MM.1S (cell line): ENCODE data around the gene NDUFC1.

Experiments
- DNase-seq: peaks from one replicate; pipeline ENCODE4 v3.0.0-alpha.2; 2015
- H2AFZ ChIP-seq: fragments of 300-600 bp; sonication (generic); 2 replicates; pipeline ENCODE4 v1.6.0; 2016; ENCODE audit warnings: antibody characterized with exemption, low read length
- H3F3A ChIP-seq: fragments of 300-600 bp; sonication (generic); 2 replicates; pipeline ENCODE4 v1.6.1; 2016; ENCODE audit warnings: mild to moderate bottlenecking, antibody characterized with exemption, low read length, moderate library complexity, mixed read lengths; ENCODE audit not compliant: insufficient read depth
- H3K27ac ChIP-seq: fragments of 300-600 bp; sonication (generic); 2 replicates; pipeline ENCODE4 v1.5.1; 2016; ENCODE audit warnings: mild to moderate bottlenecking, low read length
- H3K27me3 ChIP-seq: fragments of 300-600 bp; sonication (generic); replicated peaks from 2 replicates; pipeline ENCODE4 v1.6.0; 2016; ENCODE audit warnings: low read length; ENCODE audit not compliant: insufficient read depth
- H3K36me3 ChIP-seq: fragments of 300-600 bp; sonication (generic); replicated peaks from 2 replicates; pipeline ENCODE4 v1.6.1; 2016; ENCODE audit warnings: mild to moderate bottlenecking, low read length, mixed read lengths; ENCODE audit not compliant: insufficient read depth
- H3K4me1 ChIP-seq: fragments of 300-600 bp; sonication (generic); 2 replicates; pipeline ENCODE4 v1.6.1; 2016; ENCODE audit warnings: low read length, mixed read lengths
- H3K4me2 ChIP-seq: fragments of 300-600 bp; sonication (generic); 2 replicates; pipeline ENCODE4 v1.6.0; 2016; ENCODE audit warnings: low read depth, low read length
- H3K4me3 ChIP-seq: fragments of 300-600 bp; sonication (generic); 2 replicates; pipeline ENCODE4 v1.5.1; 2016; ENCODE audit warnings: low read length, mixed read lengths
- H3K79me2 ChIP-seq: fragments of 300-600 bp; sonication (generic); 2 replicates; pipeline ENCODE4 v1.6.1; 2016; ENCODE audit warnings: mixed run types, low read length, mixed read lengths
- H3K9ac ChIP-seq: fragments of 300-600 bp; sonication (generic); 2 replicates; pipeline ENCODE4 v1.6.1; 2016; ENCODE audit warnings: low read length, mixed read lengths
- H3K9me2 ChIP-seq: fragments of 300-600 bp; sonication (generic); replicated peaks from 2 replicates; pipeline ENCODE4 v1.6.1; 2016; ENCODE audit warnings: mild to moderate bottlenecking, low read length, mixed read lengths; ENCODE audit not compliant: insufficient read depth
- H3K9me3 ChIP-seq: fragments of 300-600 bp; sonication (generic); replicated peaks from 2 replicates; pipeline ENCODE4 v1.6.1; 2016; ENCODE audit warnings: mild to moderate bottlenecking, low read length, mixed read lengths; ENCODE audit not compliant: insufficient read depth
- H4K20me1 ChIP-seq: fragments of 300-600 bp; sonication (generic); 2 replicates; pipeline ENCODE4 v1.6.1; 2016; ENCODE audit warnings: mild to moderate bottlenecking, low read length, moderate library complexity, mixed read lengths; ENCODE audit not compliant: insufficient read depth
- CTCF ChIP-seq: fragments of 300-600 bp; sonication (generic); IDR thresholded peaks from 2 replicates; pipeline ENCODE4 v1.5.1; 2016; ENCODE audit warnings: antibody characterized with exemption, low read length, mixed read lengths
- EZH2 ChIP-seq: fragments of 300-600 bp; sonication (generic); optimal IDR thresholded peaks from 2 replicates; pipeline ENCODE3; 2017; ENCODE audit warnings: low read depth, mild to moderate bottlenecking, antibody characterized with exemption, low read length, mixed read lengths
- EZH2phosphoT487 ChIP-seq: fragments of 300-600 bp; sonication (generic); IDR thresholded peaks from 2 replicates; pipeline ENCODE4 v1.6.1; 2018; ENCODE audit warnings: antibody characterized with exemption, low read length

NDUFC1 gene

GRCh38 chr4:139242511-139243051 is 59.7 kb downstream of the NDUFC1 start:
- Histone ChIP-seq H3K36me3 (no peaks in the 10 kb centered on the region), H3F3A (peaks cover 18% of the 10 kb centered on the region), H3K9me2 (no peaks in the 10 kb centered on the region), H2AFZ (peak overlapping the region; percentile 20), H4K20me1 (no peaks in the 10 kb centered on the region), H3K27ac (peak overlapping the region; percentile 77; the same call in 1 of the 2 replicates), H3K79me2 (no peaks in the 10 kb centered on the region), H3K4me3 (no peak overlapping the region), H3K27me3 (no peaks in the 10 kb centered on the region), H3K4me1 (peaks cover 28% of the 10 kb centered on the region), H3K9ac (no peak overlapping the region), H3K4me2 (peak overlapping the region; percentile 23; the same call in 1 of the 2 replicates), H3K9me3 (no peaks in the 10 kb centered on the region)
- peak; percentile 82 for DNase-seq
- TF ChIP-seq EZH2phosphoT487 (no peak), CTCF (no peak), EZH2 (no peak)

GRCh38 chr4:139241784-139242151 is 60.5 kb downstream of the NDUFC1 start:
- no peaks in the 10 kb centered on the region for H3K9me3 ChIP-seq
- no peaks in the 10 kb centered on the region for H3K27me3 ChIP-seq
- no peak overlapping the region for H3K4me2 ChIP-seq
- no peak overlapping the region for H3K4me3 ChIP-seq
- H4K20me1 ChIP-seq = no peaks in the 10 kb centered on the region
- TF ChIP-seq EZH2 = no peak
- TF ChIP-seq EZH2phosphoT487 = no peak
- TF ChIP-seq CTCF = no peak
- peaks cover 28% of the 10 kb centered on the region for H3K4me1 ChIP-seq
- DNase-seq = no peak
- H2AFZ ChIP-seq = no peak overlapping the region
- no peak overlapping the region for H3K9ac ChIP-seq
- no peaks in the 10 kb centered on the region for H3K79me2 ChIP-seq
- no peak overlapping the region for H3K27ac ChIP-seq
- H3K9me2 ChIP-seq = no peaks in the 10 kb centered on the region
- no peaks in the 10 kb centered on the region for H3K36me3 ChIP-seq
- peaks cover 18% of the 10 kb centered on the region for H3F3A ChIP-seq

DNA sequence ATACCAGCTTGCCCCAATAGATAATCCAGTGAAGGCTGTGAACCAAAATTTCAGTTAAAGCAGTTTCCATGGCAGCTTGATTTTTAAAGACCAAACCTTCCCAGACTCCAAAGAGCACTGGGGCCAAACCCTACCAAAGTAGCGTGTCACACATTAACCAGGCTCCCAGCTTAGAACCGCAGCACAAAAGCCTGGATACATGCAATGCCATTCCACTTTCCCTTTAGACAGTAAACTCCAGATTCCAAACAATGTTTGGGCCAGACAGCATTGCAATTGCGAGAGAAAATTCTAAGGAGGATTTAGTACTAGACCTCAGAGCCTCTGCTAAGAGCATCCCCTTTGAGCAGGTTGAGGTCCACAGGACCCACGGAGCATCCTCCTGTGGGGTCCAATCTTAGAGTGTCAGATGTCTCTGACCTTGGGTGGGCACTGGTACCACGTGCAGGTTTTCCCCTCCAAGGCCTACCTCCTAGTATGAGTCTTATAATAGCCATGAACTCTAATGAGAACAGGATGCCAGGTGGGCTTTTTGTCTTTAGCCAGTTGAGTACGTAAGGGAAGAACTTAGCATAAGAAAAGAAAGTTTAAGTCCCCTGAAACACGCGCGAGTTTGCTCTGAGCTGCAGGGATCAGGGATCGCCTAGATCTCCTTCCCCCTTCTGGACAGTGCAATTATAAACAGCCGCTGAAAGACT is 61.0 kb downstream of the NDUFC1 start:
- H3K4me3 ChIP-seq = no peak overlapping the region
- H3K9me3 ChIP-seq = no peaks in the 10 kb centered on the region
- no peaks in the 10 kb centered on the region for H3K27me3 ChIP-seq
- H3K27ac ChIP-seq = no peak overlapping the region
- no peaks in the 10 kb centered on the region for H4K20me1 ChIP-seq
- no peaks in the 10 kb centered on the region for H3K36me3 ChIP-seq
- H3K9ac ChIP-seq = no peak overlapping the region
- no peaks in the 10 kb centered on the region for H3K79me2 ChIP-seq
- no peak for DNase-seq
- TF ChIP-seq EZH2phosphoT487 = no peak
- TF ChIP-seq EZH2 = no peak
- no peak for TF ChIP-seq CTCF
- H3K4me2 ChIP-seq = no peak overlapping the region
- H3K9me2 ChIP-seq = no peaks in the 10 kb centered on the region
- peaks cover 18% of the 10 kb centered on the region for H3F3A ChIP-seq
- H2AFZ ChIP-seq = no peak overlapping the region
- H3K4me1 ChIP-seq = peaks cover 28% of the 10 kb centered on the region
